Urinary bladder (tissue), 2 donors: Measurements from ENCODE around the gene PRR12. TPM values are rescaled to one million over a fixed set of nuclear protein-coding genes. Genes with fewer than 3 reads are reported as not detected.

Experiments
- polyA plus RNA-seq: library from polyadenylated mRNA; stranded (reverse); fragments of 200-250 nt; gene quantifications from one replicate; pipeline ENCODE4 v1.2.3, GENCODE V29; 2013
- small RNA-seq: library from RNA; depleted of rRNA; stranded (forward); fragments of <200 nt; gene quantifications from one replicate; pipeline ENCODE3, GENCODE V24; 2014
- total RNA-seq: library from RNA; depleted of rRNA; stranded (reverse); fragments of >200 nt; gene quantifications from one replicate; pipeline ENCODE4 v1.2.3, GENCODE V29; 2014
- donor health status: healthy.

Gene PRR12
- total and polyA plus RNA-seq, 2 donors, result 4.2 to 20.3 TPM

Small RNA genes within 50 kb of the gene (small RNA-seq; reads per million reads assigned to genes)
- gene RF00019, result not detected

Other genes with a start within 250 kb of the PRR12 start
- gene TEAD2, start 228.8 kb upstream of the PRR12 start, total RNA-seq, result 21.1 TPM
- gene TEAD2, start 228.8 kb upstream of the PRR12 start, polyA plus RNA-seq, result 54.8 TPM
- gene DKKL1, start 227.3 kb upstream of the PRR12 start, total RNA-seq, result not detected
- gene DKKL1, start 227.3 kb upstream of the PRR12 start, polyA plus RNA-seq, result 0.46 TPM
- not detected for gene KASH5, start 202.9 kb upstream of the PRR12 start, total RNA-seq
- not detected for gene KASH5, start 202.9 kb upstream of the PRR12 start, polyA plus RNA-seq
- gene PTH2, start 167.7 kb upstream of the PRR12 start, total RNA-seq, result not detected
- not detected for gene PTH2, start 167.7 kb upstream of the PRR12 start, polyA plus RNA-seq
- not detected for gene GFY, start 165.8 kb upstream of the PRR12 start, total RNA-seq
- not detected for gene GFY, start 165.8 kb upstream of the PRR12 start, polyA plus RNA-seq
- gene SLC17A7, start 149.7 kb upstream of the PRR12 start, total RNA-seq, result 0.85 TPM
- gene SLC17A7, start 149.7 kb upstream of the PRR12 start, polyA plus RNA-seq, result 2.1 TPM
- 49.6 TPM for gene PIH1D1, start 139.4 kb upstream of the PRR12 start, total RNA-seq
- gene PIH1D1, start 139.4 kb upstream of the PRR12 start, polyA plus RNA-seq, result 69.6 TPM
- 14.2 TPM for gene ALDH16A1, start 138.0 kb upstream of the PRR12 start, total RNA-seq
- gene ALDH16A1, start 138.0 kb upstream of the PRR12 start, polyA plus RNA-seq, result 34.7 TPM
- gene FLT3LG, start 117.0 kb upstream of the PRR12 start, total RNA-seq, result 3.4 TPM
- gene FLT3LG, start 117.0 kb upstream of the PRR12 start, polyA plus RNA-seq, result 18.8 TPM
- gene RPL13A, start 103.6 kb upstream of the PRR12 start, total RNA-seq, result 2,198 TPM
- 3,726 TPM for gene RPL13A, start 103.6 kb upstream of the PRR12 start, polyA plus RNA-seq
- 1,853 TPM for gene RPS11, start 94.7 kb upstream of the PRR12 start, total RNA-seq
- 3,946 TPM for gene RPS11, start 94.7 kb upstream of the PRR12 start, polyA plus RNA-seq
- gene FCGRT, start 78.5 kb upstream of the PRR12 start, total RNA-seq, result 118 TPM
- gene FCGRT, start 78.5 kb upstream of the PRR12 start, polyA plus RNA-seq, result 200 TPM
- gene RCN3, start 63.2 kb upstream of the PRR12 start, total RNA-seq, result 50.2 TPM
- gene RCN3, start 63.2 kb upstream of the PRR12 start, polyA plus RNA-seq, result 31.2 TPM
- gene NOSIP, start 10.6 kb upstream of the PRR12 start, total RNA-seq, result 33.0 TPM
- 67.2 TPM for gene NOSIP, start 10.6 kb upstream of the PRR12 start, polyA plus RNA-seq
- gene PRRG2, start 9.9 kb upstream of the PRR12 start, total RNA-seq, result 1.6 TPM
- gene PRRG2, start 9.9 kb upstream of the PRR12 start, polyA plus RNA-seq, result 3.6 TPM
- gene RRAS, start 49.0 kb downstream of the PRR12 start, total RNA-seq, result 11.8 TPM
- gene RRAS, start 49.0 kb downstream of the PRR12 start, polyA plus RNA-seq, result 279 TPM
- gene SCAF1, start 51.0 kb downstream of the PRR12 start, total RNA-seq, result 8.3 TPM
- gene SCAF1, start 51.0 kb downstream of the PRR12 start, polyA plus RNA-seq, result 42.3 TPM
- gene IRF3, start 74.7 kb downstream of the PRR12 start, total RNA-seq, result 31.9 TPM
- gene IRF3, start 74.7 kb downstream of the PRR12 start, polyA plus RNA-seq, result 84.9 TPM
- gene BCL2L12, start 74.8 kb downstream of the PRR12 start, total RNA-seq, result 3.1 TPM
- 23.6 TPM for gene BCL2L12, start 74.8 kb downstream of the PRR12 start, polyA plus RNA-seq
- gene PRMT1, start 86.1 kb downstream of the PRR12 start, total RNA-seq, result 121 TPM
- gene PRMT1, start 86.1 kb downstream of the PRR12 start, polyA plus RNA-seq, result 215 TPM
- 1.4 TPM for gene ADM5, start 98.4 kb downstream of the PRR12 start, total RNA-seq
- gene ADM5, start 98.4 kb downstream of the PRR12 start, polyA plus RNA-seq, result 6.3 TPM
- gene CPT1C, start 99.9 kb downstream of the PRR12 start, total RNA-seq, result 11.8 TPM
- 7.3 TPM for gene CPT1C, start 99.9 kb downstream of the PRR12 start, polyA plus RNA-seq
- gene TSKS, start 172.1 kb downstream of the PRR12 start, total RNA-seq, result 0.26 TPM
- gene TSKS, start 172.1 kb downstream of the PRR12 start, polyA plus RNA-seq, result 1.2 TPM
- 37.3 TPM for gene AP2A1, start 175.8 kb downstream of the PRR12 start, total RNA-seq
- gene AP2A1, start 175.8 kb downstream of the PRR12 start, polyA plus RNA-seq, result 95.4 TPM
- 13.3 TPM for gene FUZ, start 222.1 kb downstream of the PRR12 start, total RNA-seq
- gene FUZ, start 222.1 kb downstream of the PRR12 start, polyA plus RNA-seq, result 29.0 TPM
- 16.7 TPM for gene MED25, start 227.1 kb downstream of the PRR12 start, total RNA-seq
- 42.9 TPM for gene MED25, start 227.1 kb downstream of the PRR12 start, polyA plus RNA-seq